ENCODE results near the gene CHGA. TPM values are rescaled to one million over a fixed set of nuclear protein-coding genes. Genes with fewer than 3 reads are reported as not detected.

The CHGA gene
- total and polyA plus RNA-seq, 2 of the 13 experiments (the other 11 are each of a cell fraction or from before 2014, with no cell fraction given), result not detected

DNA sequence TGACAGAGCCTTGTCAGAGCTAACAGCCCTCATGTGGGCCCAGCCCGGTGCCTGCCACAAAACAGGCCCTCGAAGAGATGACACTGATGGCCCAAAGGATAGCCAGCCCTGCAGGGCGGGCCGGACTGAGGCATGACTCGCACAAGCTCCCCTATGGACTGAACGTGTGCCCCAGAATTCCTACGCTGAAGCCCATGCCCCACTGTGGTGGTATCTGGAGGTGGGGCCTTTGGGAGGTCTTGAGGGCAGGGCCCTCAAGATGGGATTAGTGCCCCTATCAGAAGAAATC lies 38.6 kb downstream of the CHGA start (continued):
- TF ChIP-seq, protein P1, sequence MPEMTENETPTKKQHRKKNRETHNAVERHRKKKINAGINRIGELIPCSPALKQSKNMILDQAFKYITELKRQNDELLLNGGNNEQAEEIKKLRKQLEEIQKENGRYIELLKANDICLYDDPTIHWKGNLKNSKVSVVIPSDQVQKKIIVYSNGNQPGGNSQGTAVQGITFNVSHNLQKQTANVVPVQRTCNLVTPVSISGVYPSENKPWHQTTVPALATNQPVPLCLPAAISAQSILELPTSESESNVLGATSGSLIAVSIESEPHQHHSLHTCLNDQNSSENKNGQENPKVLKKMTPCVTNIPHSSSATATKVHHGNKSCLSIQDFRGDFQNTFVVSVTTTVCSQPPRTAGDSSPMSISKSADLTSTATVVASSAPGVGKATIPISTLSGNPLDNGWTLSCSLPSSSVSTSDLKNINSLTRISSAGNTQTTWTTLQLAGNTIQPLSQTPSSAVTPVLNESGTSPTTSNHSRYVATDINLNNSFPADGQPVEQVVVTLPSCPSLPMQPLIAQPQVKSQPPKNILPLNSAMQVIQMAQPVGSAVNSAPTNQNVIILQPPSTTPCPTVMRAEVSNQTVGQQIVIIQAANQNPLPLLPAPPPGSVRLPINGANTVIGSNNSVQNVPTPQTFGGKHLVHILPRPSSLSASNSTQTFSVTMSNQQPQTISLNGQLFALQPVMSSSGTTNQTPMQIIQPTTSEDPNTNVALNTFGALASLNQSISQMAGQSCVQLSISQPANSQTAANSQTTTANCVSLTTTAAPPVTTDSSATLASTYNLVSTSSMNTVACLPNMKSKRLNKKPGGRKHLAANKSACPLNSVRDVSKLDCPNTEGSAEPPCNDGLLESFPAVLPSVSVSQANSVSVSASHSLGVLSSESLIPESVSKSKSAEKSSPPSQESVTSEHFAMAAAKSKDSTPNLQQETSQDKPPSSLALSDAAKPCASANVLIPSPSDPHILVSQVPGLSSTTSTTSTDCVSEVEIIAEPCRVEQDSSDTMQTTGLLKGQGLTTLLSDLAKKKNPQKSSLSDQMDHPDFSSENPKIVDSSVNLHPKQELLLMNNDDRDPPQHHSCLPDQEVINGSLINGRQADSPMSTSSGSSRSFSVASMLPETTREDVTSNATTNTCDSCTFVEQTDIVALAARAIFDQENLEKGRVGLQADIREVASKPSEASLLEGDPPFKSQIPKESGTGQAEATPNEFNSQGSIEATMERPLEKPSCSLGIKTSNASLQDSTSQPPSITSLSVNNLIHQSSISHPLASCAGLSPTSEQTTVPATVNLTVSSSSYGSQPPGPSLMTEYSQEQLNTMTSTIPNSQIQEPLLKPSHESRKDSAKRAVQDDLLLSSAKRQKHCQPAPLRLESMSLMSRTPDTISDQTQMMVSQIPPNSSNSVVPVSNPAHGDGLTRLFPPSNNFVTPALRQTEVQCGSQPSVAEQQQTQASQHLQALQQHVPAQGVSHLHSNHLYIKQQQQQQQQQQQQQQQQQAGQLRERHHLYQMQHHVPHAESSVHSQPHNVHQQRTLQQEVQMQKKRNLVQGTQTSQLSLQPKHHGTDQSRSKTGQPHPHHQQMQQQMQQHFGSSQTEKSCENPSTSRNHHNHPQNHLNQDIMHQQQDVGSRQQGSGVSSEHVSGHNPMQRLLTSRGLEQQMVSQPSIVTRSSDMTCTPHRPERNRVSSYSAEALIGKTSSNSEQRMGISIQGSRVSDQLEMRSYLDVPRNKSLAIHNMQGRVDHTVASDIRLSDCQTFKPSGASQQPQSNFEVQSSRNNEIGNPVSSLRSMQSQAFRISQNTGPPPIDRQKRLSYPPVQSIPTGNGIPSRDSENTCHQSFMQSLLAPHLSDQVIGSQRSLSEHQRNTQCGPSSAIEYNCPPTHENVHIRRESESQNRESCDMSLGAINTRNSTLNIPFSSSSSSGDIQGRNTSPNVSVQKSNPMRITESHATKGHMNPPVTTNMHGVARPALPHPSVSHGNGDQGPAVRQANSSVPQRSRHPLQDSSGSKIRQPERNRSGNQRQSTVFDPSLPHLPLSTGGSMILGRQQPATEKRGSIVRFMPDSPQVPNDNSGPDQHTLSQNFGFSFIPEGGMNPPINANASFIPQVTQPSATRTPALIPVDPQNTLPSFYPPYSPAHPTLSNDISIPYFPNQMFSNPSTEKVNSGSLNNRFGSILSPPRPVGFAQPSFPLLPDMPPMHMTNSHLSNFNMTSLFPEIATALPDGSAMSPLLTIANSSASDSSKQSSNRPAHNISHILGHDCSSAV (CRISPR knock-in tag; IDR thresholded peaks at IDR 0.05; ENCODE audit: borderline replicate concordance), result no peak
- TF ChIP-seq ZNF7 (CRISPR knock-in tag; IDR thresholded peaks at IDR 0.05), result no peak
- no peak for TF ChIP-seq HOXA3 (CRISPR knock-in tag; IDR thresholded peaks at IDR 0.05)
- TF ChIP-seq, protein P2, sequence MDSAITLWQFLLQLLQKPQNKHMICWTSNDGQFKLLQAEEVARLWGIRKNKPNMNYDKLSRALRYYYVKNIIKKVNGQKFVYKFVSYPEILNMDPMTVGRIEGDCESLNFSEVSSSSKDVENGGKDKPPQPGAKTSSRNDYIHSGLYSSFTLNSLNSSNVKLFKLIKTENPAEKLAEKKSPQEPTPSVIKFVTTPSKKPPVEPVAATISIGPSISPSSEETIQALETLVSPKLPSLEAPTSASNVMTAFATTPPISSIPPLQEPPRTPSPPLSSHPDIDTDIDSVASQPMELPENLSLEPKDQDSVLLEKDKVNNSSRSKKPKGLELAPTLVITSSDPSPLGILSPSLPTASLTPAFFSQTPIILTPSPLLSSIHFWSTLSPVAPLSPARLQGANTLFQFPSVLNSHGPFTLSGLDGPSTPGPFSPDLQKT (CRISPR knock-in tag; IDR thresholded peaks at IDR 0.05; ENCODE audit: borderline replicate concordance), result no peak
- TF ChIP-seq SRY (CRISPR knock-in tag; IDR thresholded peaks at IDR 0.05), result no peak
- TF ChIP-seq ZMYM4 (CRISPR knock-in tag; IDR thresholded peaks at IDR 0.05), result no peak
- no peak for TF ChIP-seq PTBP1 (IDR thresholded peaks at IDR 0.05; ENCODE audit: low read depth, low read length, poor library complexity, severe bottlenecking)
- TF ChIP-seq HES4 (CRISPR knock-in tag; IDR thresholded peaks at IDR 0.05; ENCODE audit: borderline replicate concordance), result no peak
- TF ChIP-seq, protein P3, sequence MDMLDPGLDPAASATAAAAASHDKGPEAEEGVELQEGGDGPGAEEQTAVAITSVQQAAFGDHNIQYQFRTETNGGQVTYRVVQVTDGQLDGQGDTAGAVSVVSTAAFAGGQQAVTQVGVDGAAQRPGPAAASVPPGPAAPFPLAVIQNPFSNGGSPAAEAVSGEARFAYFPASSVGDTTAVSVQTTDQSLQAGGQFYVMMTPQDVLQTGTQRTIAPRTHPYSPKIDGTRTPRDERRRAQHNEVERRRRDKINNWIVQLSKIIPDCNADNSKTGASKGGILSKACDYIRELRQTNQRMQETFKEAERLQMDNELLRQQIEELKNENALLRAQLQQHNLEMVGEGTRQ (IDR thresholded peaks at IDR 0.05; ENCODE audit: low read depth, low read length), result no peak
- TF ChIP-seq, protein P3 (CRISPR knock-in tag; IDR thresholded peaks at IDR 0.05; ENCODE audit: borderline replicate concordance), result no peak
- no peak for TF ChIP-seq SMARCE1 (IDR thresholded peaks at IDR 0.05; ENCODE audit: borderline replicate concordance)
